ENCODE measurements around the gene NCOA1. TPM values are rescaled to one million over a fixed set of nuclear protein-coding genes. Genes with fewer than 3 reads are reported as not detected.

NCOA1 gene
- total RNA-seq, 1 experiment from 2014 or later: 11.6 TPM

GRCh38 chr2:24471662-24472061, 19.4 kb upstream of the NCOA1 start:
- DNase-seq: no peak
- CTCF ChIA-PET: interaction anchor here (0.7 kb wide), 1 partner anchor 1412 kb away, joined by 4 read pairs; no protein-coding TSS in a partner anchor

GRCh38 chr2:24472416-24472815, 18.6 kb upstream of the NCOA1 start:
- Histone ChIP-seq H3K27me3 (ENCODE audit: insufficient read depth, low read depth) (no peaks in the 10 kb centered on the region), H3K27ac (no peak overlapping the region), H3K4me3 (no peak overlapping the region), H3K79me2 (ENCODE audit: low read depth) (no peaks in the 10 kb centered on the region), H3F3A (ENCODE audit: insufficient read depth, low read depth) (no peaks in the 10 kb centered on the region), H3K9me3 (ENCODE audit: insufficient read depth, low read depth) (no peaks in the 10 kb centered on the region), H4K20me1 (ENCODE audit: insufficient read depth) (no peaks in the 10 kb centered on the region), H3K4me2 (no peak overlapping the region), H3K36me3 (ENCODE audit: low read depth) (no peaks in the 10 kb centered on the region), H3K9me2 (ENCODE audit: insufficient read depth) (no peaks in the 10 kb centered on the region), H2AFZ (no peak overlapping the region), H3K4me1 (replicated peaks; ENCODE audit: insufficient read depth) (peaks cover 2% of the 10 kb centered on the region)
- TF ChIP-seq CTCF (conservative IDR thresholded peaks at IDR 0.05) (no peak), EZH2 (IDR thresholded peaks at IDR 0.05; ENCODE audit: low read depth) (no peak)
- CTCF ChIA-PET: no interaction called here
- POLR2A ChIA-PET (ENCODE audit: unreplicated experiment): interaction anchor here (0.6 kb wide), 1 partner anchor 308 kb away, joined by 3 read pairs; no protein-coding TSS in a partner anchor
- intact Hi-C loops (cut with micrococcal nuclease; ENCODE audit: unreplicated experiment): no loop called here
- no peak for DNase-seq
- BruUV-seq (replicated peaks): no TSS peak

More at GRCh38 chr2:24471662-24472061, 19.4 kb upstream of the NCOA1 start:
- H3F3A ChIP-seq (ENCODE audit: insufficient read depth, low read depth): peaks cover 4% of the 10 kb centered on the region; the same call in 1 of the 2 replicates
- POLR2A ChIA-PET (ENCODE audit: unreplicated experiment): no interaction called here
- H3K9me2 ChIP-seq (ENCODE audit: insufficient read depth): no peaks in the 10 kb centered on the region
- H3K36me3 ChIP-seq (ENCODE audit: low read depth): no peaks in the 10 kb centered on the region
- H3K4me2 ChIP-seq: no peak overlapping the region
- intact Hi-C loops (cut with micrococcal nuclease; ENCODE audit: unreplicated experiment): no loop called here
- H3K9me3 ChIP-seq (ENCODE audit: insufficient read depth, low read depth): no peaks in the 10 kb centered on the region
- H3K4me3 ChIP-seq: no peak overlapping the region
- no TSS peak for BruUV-seq (replicated peaks)
- H3K27me3 ChIP-seq (ENCODE audit: insufficient read depth, low read depth): no peaks in the 10 kb centered on the region
- H3K27ac ChIP-seq: no peak overlapping the region
- H3K4me1 ChIP-seq (replicated peaks; ENCODE audit: insufficient read depth): peaks cover 9% of the 10 kb centered on the region
- H3K79me2 ChIP-seq (ENCODE audit: low read depth): no peaks in the 10 kb centered on the region
- TF ChIP-seq CTCF (conservative IDR thresholded peaks at IDR 0.05): no peak
- H4K20me1 ChIP-seq (ENCODE audit: insufficient read depth): no peaks in the 10 kb centered on the region
- no peak overlapping the region for H2AFZ ChIP-seq

- no peaks in the 10 kb centered on the region for H3K9me3 ChIP-seq (ENCODE audit: insufficient read depth, low read depth)
- H3K9me2 ChIP-seq (ENCODE audit: insufficient read depth): no peaks in the 10 kb centered on the region
- H3K4me1 ChIP-seq (replicated peaks; ENCODE audit: insufficient read depth): no peaks in the 10 kb centered on the region; the same call in 1 of the 2 replicates
- no peaks in the 10 kb centered on the region for H4K20me1 ChIP-seq (ENCODE audit: insufficient read depth)
- H3K27me3 ChIP-seq (ENCODE audit: insufficient read depth, low read depth): no peaks in the 10 kb centered on the region
- no peaks in the 10 kb centered on the region for H3K79me2 ChIP-seq (ENCODE audit: low read depth)
- DNase-seq: no peak
- TF ChIP-seq CTCF (conservative IDR thresholded peaks at IDR 0.05) (no peak), EZH2 (IDR thresholded peaks at IDR 0.05; ENCODE audit: low read depth) (no peak)
- intact Hi-C loops (cut with micrococcal nuclease; ENCODE audit: unreplicated experiment): no loop called here
- H3K27ac ChIP-seq: no peak overlapping the region
- POLR2A ChIA-PET (ENCODE audit: unreplicated experiment): no interaction called here
- H3K36me3 ChIP-seq (ENCODE audit: low read depth): no peaks in the 10 kb centered on the region
- H3K4me3 ChIP-seq: no peak overlapping the region
- BruUV-seq (replicated peaks): no TSS peak
- CTCF ChIA-PET: interaction anchor here (0.5 to 0.6 kb wide), 2 partner anchors 12 to 291 kb away, joined by 3 to 7 read pairs; no protein-coding TSS in a partner anchor
- no peaks in the 10 kb centered on the region for H3F3A ChIP-seq (ENCODE audit: insufficient read depth, low read depth)
- H2AFZ ChIP-seq: no peak overlapping the region
- H3K4me2 ChIP-seq: no peak overlapping the region
These were observed 17.4 kb upstream of the NCOA1 start for GRCh38 chr2:24473626-24474025.
